Hepatocyte (in vitro differentiated cells): ENCODE measurements around the gene ATG4B. TPM values are rescaled to one million over a fixed set of nuclear protein-coding genes. Genes with fewer than 3 reads are reported as not detected.

Experiments
- DNase-seq: peaks from one replicate; pipeline ENCODE4 v3.0.0-alpha.2; 2016; ENCODE audit warnings: low spot score
- H2AFZ ChIP-seq: fragments of 200-600 bp; sonication (generic); 2 replicates; pipeline ENCODE4 v1.6.0; 2016; ENCODE audit warnings: antibody characterized with exemption, mild to moderate bottlenecking
- H3K27ac ChIP-seq: fragments of 200-600 bp; sonication (generic); 2 replicates; pipeline ENCODE4 v1.5.1; 2016; ENCODE audit warnings: mild to moderate bottlenecking
- H3K27me3 ChIP-seq: fragments of 200-600 bp; sonication (generic); 2 replicates; pipeline ENCODE4 v1.6.1; 2016
- H3K36me3 ChIP-seq: fragments of 200-600 bp; sonication (generic); replicated peaks from 2 replicates; pipeline ENCODE4 v1.5.1; 2016; ENCODE audit warnings: low read depth; ENCODE audit not compliant: insufficient read depth
- H3K4me1 ChIP-seq: fragments of 200-600 bp; sonication (generic); 2 replicates; pipeline ENCODE4 v1.5.1; 2016; ENCODE audit warnings: mild to moderate bottlenecking, moderate library complexity; ENCODE audit not compliant: insufficient read depth
- H3K4me2 ChIP-seq: fragments of 200-600 bp; sonication (generic); 2 replicates; pipeline ENCODE4 v1.6.0; 2016
- H3K4me3 ChIP-seq: fragments of 200-600 bp; sonication (generic); 2 replicates; pipeline ENCODE4 v1.5.1; 2016; ENCODE audit warnings: mild to moderate bottlenecking
- H3K79me2 ChIP-seq: fragments of 200-600 bp; sonication (generic); 2 replicates; pipeline ENCODE4 v1.6.0; 2017; ENCODE audit warnings: mild to moderate bottlenecking
- H3K9me2 ChIP-seq: fragments of 200-600 bp; sonication (generic); replicated peaks from 2 replicates; pipeline ENCODE4 v1.6.0; 2017; ENCODE audit warnings: mild to moderate bottlenecking; ENCODE audit not compliant: insufficient read depth
- H3K9me3 ChIP-seq: fragments of 200-600 bp; sonication (generic); 2 replicates; pipeline ENCODE4 v1.5.1; 2016; ENCODE audit warnings: low read depth, mild to moderate bottlenecking
- H4K20me1 ChIP-seq: fragments of 200-600 bp; sonication (generic); 2 replicates; pipeline ENCODE4 v1.6.0; 2016; ENCODE audit warnings: mild to moderate bottlenecking; ENCODE audit not compliant: insufficient read depth, poor library complexity, severe bottlenecking
- EZH2 ChIP-seq: fragments of 200-600 bp; sonication (generic); IDR thresholded peaks from 2 replicates; pipeline ENCODE4 v1.6.1; 2016; ENCODE audit warnings: antibody characterized with exemption, mild to moderate bottlenecking, borderline replicate concordance
- EZH2phosphoT487 ChIP-seq: fragments of 200-600 bp; sonication (generic); IDR thresholded peaks from one replicate; pipeline ENCODE4 v1.6.1; 2018; ENCODE audit warnings: antibody characterized with exemption, mild to moderate bottlenecking, low read depth, moderate library complexity; ENCODE audit not compliant: unreplicated experiment, severe bottlenecking
- WGBS: methylation state at CpG from one replicate; pipeline ENCODE4 v1.1.6; 2016; ENCODE audit warnings: low lambda C conversion rate; ENCODE audit errors: missing lambda C conversion rate; 5-methylcytosine and 5-hydroxymethylcytosine counted together
- polyA plus RNA-seq: library from polyadenylated mRNA; unstranded; fragments of >200 nt; fragmentation: Nextera tagmentation; extraction: Ambion mirVana; gene quantifications from 2 replicates; pipeline ENCODE4 v1.2.1, GENCODE V29; 2016
- total RNA-seq: library from RNA; depleted of rRNA; stranded (reverse); fragments of >200 nt; gene quantifications from 2 replicates; pipeline ENCODE4 v1.2.3, GENCODE V29; 2014
- TF ChIP-seq, protein P1 (sequence below): fragments of 200-600 bp; sonication (generic); IDR thresholded peaks from 2 replicates; pipeline ENCODE4 v1.5.1; 2016; ENCODE audit warnings: antibody characterized with exemption, mild to moderate bottlenecking; ENCODE audit not compliant: poor library complexity

Gene ATG4B
- total and polyA plus RNA-seq, 2 experiments from 2014 or later = 61.3 to 108 TPM

- H3K36me3 ChIP-seq = peaks cover 7% of the 10 kb centered on the region
- WGBS = 84% methylated on average over 10 of the region's 10 CpGs
These were observed 71.4 kb downstream of the ATG4B start for GRCh38 chr2:241708879-241709278.

DNA sequence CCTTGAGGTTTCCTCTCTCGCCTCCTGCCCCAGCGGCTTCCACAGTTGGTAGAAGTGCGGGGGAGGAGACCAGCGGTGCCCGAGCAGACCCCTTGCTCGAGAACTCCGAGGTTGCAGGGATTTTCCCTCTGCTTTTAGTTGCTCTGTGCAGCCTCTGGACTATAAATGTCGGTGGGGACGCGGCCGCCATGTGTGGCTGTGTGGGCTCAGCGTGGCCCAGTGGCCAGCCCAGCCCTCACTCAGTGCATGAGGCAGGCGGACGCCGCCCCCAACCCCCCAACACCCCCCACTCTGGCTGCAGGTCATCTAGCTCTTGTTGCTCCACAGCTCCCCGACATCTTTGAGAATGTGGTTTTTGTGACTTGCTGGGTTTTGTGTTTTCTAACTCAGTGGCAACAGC is 81.6 kb downstream of the ATG4B start:
- 96% methylated on average over 15 of the region's 16 CpGs for WGBS
- Histone ChIP-seq H3K27ac (no peak overlapping the region), H3K4me1 (no peaks in the 10 kb centered on the region), H4K20me1 (no peaks in the 10 kb centered on the region), H3K27me3 (no peaks in the 10 kb centered on the region), H3K4me3 (no peak overlapping the region), H3K4me2 (no peak overlapping the region), H2AFZ (no peak overlapping the region), H3K9me3 (no peaks in the 10 kb centered on the region), H3K9me2 (no peaks in the 10 kb centered on the region), H3K36me3 (no peaks in the 10 kb centered on the region), H3K79me2 (no peaks in the 10 kb centered on the region)
- DNase-seq = no peak
- no peak for TF ChIP-seq EZH2phosphoT487
- TF ChIP-seq, protein P1, sequence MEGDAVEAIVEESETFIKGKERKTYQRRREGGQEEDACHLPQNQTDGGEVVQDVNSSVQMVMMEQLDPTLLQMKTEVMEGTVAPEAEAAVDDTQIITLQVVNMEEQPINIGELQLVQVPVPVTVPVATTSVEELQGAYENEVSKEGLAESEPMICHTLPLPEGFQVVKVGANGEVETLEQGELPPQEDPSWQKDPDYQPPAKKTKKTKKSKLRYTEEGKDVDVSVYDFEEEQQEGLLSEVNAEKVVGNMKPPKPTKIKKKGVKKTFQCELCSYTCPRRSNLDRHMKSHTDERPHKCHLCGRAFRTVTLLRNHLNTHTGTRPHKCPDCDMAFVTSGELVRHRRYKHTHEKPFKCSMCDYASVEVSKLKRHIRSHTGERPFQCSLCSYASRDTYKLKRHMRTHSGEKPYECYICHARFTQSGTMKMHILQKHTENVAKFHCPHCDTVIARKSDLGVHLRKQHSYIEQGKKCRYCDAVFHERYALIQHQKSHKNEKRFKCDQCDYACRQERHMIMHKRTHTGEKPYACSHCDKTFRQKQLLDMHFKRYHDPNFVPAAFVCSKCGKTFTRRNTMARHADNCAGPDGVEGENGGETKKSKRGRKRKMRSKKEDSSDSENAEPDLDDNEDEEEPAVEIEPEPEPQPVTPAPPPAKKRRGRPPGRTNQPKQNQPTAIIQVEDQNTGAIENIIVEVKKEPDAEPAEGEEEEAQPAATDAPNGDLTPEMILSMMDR = no peak
- TF ChIP-seq EZH2 = no peak

More at GRCh38 chr2:241708879-241709278, 71.4 kb downstream of the ATG4B start:
- no peak for DNase-seq
- H3K9me3 ChIP-seq = no peaks in the 10 kb centered on the region
- H3K79me2 ChIP-seq = peaks cover 18% of the 10 kb centered on the region
- peaks cover 4% of the 10 kb centered on the region for H4K20me1 ChIP-seq
- H2AFZ ChIP-seq = no peak overlapping the region
- no peaks in the 10 kb centered on the region for H3K27me3 ChIP-seq
- no peaks in the 10 kb centered on the region for H3K4me1 ChIP-seq
- H3K9me2 ChIP-seq = no peaks in the 10 kb centered on the region
- TF ChIP-seq EZH2phosphoT487 (no peak), EZH2 (no peak)
- TF ChIP-seq, protein P1 = no peak
- no peak overlapping the region for H3K4me3 ChIP-seq
- no peak overlapping the region for H3K4me2 ChIP-seq
- no peak overlapping the region for H3K27ac ChIP-seq

DNA sequence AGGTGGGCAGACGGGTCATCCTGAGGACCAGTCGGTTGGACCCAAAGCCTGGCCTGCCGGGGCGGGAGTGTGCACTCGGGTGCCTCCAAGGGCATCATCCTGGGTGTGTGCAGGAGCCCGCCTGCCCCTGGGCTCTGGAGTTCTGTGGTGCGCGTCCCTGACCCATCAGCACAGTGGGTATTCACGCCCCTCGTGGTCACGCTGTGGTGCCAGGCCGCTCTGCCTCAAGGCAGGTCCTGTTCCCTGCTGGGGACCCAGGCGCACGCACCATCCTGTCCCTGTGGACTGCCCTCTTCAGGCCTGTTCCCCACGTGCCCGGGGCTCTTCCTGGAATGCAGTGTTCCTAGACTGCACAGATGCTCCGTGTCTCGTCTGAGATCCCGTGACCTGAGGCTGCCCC is 82.6 kb downstream of the ATG4B start:
- TF ChIP-seq, protein P1 = no peak
- no peak for TF ChIP-seq EZH2
- no peak for TF ChIP-seq EZH2phosphoT487
- Histone ChIP-seq H3K27ac (no peak overlapping the region), H3K4me3 (no peak overlapping the region), H2AFZ (no peak overlapping the region), H3K9me2 (no peaks in the 10 kb centered on the region), H4K20me1 (no peaks in the 10 kb centered on the region), H3K9me3 (no peaks in the 10 kb centered on the region), H3K27me3 (no peaks in the 10 kb centered on the region), H3K4me2 (no peak overlapping the region), H3K79me2 (no peaks in the 10 kb centered on the region), H3K36me3 (no peaks in the 10 kb centered on the region), H3K4me1 (no peaks in the 10 kb centered on the region)
- WGBS = 99% methylated on average over 19 of the region's 19 CpGs
- DNase-seq = no peak

DNA sequence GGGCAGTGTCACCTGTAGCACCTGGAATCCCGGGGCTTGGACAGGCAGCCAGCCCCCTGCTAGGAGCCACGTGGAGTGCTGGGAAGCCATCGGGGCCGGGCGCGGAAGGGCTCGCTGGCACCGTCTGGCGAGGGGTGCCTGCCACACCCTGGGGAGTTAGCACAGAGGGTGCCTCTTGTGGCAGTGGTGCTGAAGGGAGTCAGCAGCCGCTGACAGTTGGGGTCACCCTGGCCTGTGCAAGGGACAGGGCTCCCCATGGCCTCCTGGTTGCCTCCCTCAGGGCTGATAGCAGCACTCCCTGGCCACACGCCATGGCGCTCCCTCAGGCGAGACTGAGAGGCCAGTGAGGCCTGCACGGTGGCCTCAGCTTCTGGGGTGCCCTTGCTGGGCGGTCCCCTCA is 83.1 kb downstream of the ATG4B start:
- Histone ChIP-seq H4K20me1 (no peaks in the 10 kb centered on the region), H3K79me2 (no peaks in the 10 kb centered on the region), H3K4me1 (no peaks in the 10 kb centered on the region), H3K27me3 (no peaks in the 10 kb centered on the region), H3K27ac (no peak overlapping the region), H3K9me3 (no peaks in the 10 kb centered on the region), H3K36me3 (no peaks in the 10 kb centered on the region), H3K4me2 (no peak overlapping the region), H3K9me2 (no peaks in the 10 kb centered on the region), H3K4me3 (no peak overlapping the region), H2AFZ (no peak overlapping the region)
- TF ChIP-seq EZH2 = no peak
- TF ChIP-seq, protein P1 = no peak
- no peak for TF ChIP-seq EZH2phosphoT487
- WGBS = 97% methylated on average over 15 of the region's 15 CpGs
- DNase-seq = no peak
